Mesenchymal stem cell (in vitro differentiated cells and primary cell): Measurements from ENCODE around the gene SLC30A1.
A peak's percentile ranks its signal among the peaks of the same experiment; 100 is the strongest.

Experiments
- DNase-seq: peaks from one replicate; pipeline ENCODE4 v3.0.0-alpha.2; 2013
- H2AFZ ChIP-seq: one replicate; pipeline ENCODE4 v1.6.1; 2013; ENCODE audit warnings: low read depth, mild to moderate bottlenecking, control low read depth, inconsistent platforms, low read length, moderate library complexity
- H2AK5ac ChIP-seq: 2 replicates; pipeline ENCODE4 v1.6.1; 2013; ENCODE audit warnings: low read length, moderate library complexity, mild to moderate bottlenecking, inconsistent platforms; ENCODE audit not compliant: severe bottlenecking
- H2BK120ac ChIP-seq: one replicate; pipeline ENCODE4 v1.6.1; 2013; ENCODE audit warnings: low read depth, mild to moderate bottlenecking, inconsistent platforms, low read length, moderate library complexity
- H2BK12ac ChIP-seq, 2 experiments: one replicate each; pipeline ENCODE4 v1.6.1; 2013; ENCODE audit warnings: inconsistent platforms in 2 of 2, low read length in 2 of 2, mild to moderate bottlenecking in 2 of 2, moderate library complexity in 2 of 2, control low read depth in 1 of 2
- H2BK15ac ChIP-seq: one replicate; pipeline ENCODE4 v1.6.1; 2013; ENCODE audit warnings: mild to moderate bottlenecking, low read depth, inconsistent platforms; ENCODE audit not compliant: poor library complexity, severe bottlenecking
- H2BK5ac ChIP-seq: 2 replicates; pipeline ENCODE4 v1.6.1; 2013; ENCODE audit warnings: low read depth, mild to moderate bottlenecking, low read length, control low read depth, inconsistent platforms; ENCODE audit not compliant: poor library complexity, severe bottlenecking
- H3K14ac ChIP-seq, 2 experiments: one replicate each; pipeline ENCODE4 v1.6.1; 2013; ENCODE audit warnings: inconsistent platforms in 2 of 2, low read length in 2 of 2, control low read depth in 1 of 2, mild to moderate bottlenecking in 1 of 2, moderate library complexity in 1 of 2
- H3K18ac ChIP-seq, 2 experiments: one replicate each; pipeline ENCODE4 v1.6.1; 2013; ENCODE audit warnings: inconsistent platforms in 2 of 2, low read length in 2 of 2, control low read depth in 1 of 2, low read depth in 1 of 2, mild to moderate bottlenecking in 1 of 2
- H3K23ac ChIP-seq, 2 experiments: one replicate each; pipeline ENCODE4 v1.6.1; 2013; ENCODE audit warnings: inconsistent platforms in 2 of 2, low read length in 2 of 2, mild to moderate bottlenecking in 2 of 2, moderate library complexity in 2 of 2, control low read depth in 1 of 2
- H3K27ac ChIP-seq: 2 replicates; pipeline ENCODE4 v1.5.1; 2013; ENCODE audit warnings: mild to moderate bottlenecking, moderate library complexity, low read length, control low read depth, inconsistent platforms; ENCODE audit not compliant: poor library complexity, severe bottlenecking
- H3K27me3 ChIP-seq, 2 experiments: 2 replicates each; pipeline versions ENCODE4 v1.6.1 to v1.7.0; 2013; ENCODE audit warnings: low read length in 2 of 2, mild to moderate bottlenecking in 2 of 2, moderate library complexity in 2 of 2, control low read depth in 1 of 2, inconsistent platforms in 1 of 2; ENCODE audit not compliant: control insufficient read depth in 1 of 2, insufficient read depth in 1 of 2
- H3K36me3 ChIP-seq, 2 experiments: 2 replicates each; pipeline versions ENCODE4 v1.6.1 to v1.7.0; 2013; ENCODE audit warnings: low read length in 2 of 2, control low read depth in 1 of 2, inconsistent platforms in 1 of 2, low read depth in 1 of 2, mild to moderate bottlenecking in 1 of 2; ENCODE audit not compliant: insufficient read depth in 2 of 2, control insufficient read depth in 1 of 2
- H3K4ac ChIP-seq, 2 experiments: one replicate each; pipeline ENCODE4 v1.6.1; 2013; ENCODE audit warnings: inconsistent platforms in 2 of 2, low read length in 2 of 2, mild to moderate bottlenecking in 2 of 2, moderate library complexity in 2 of 2, control low read depth in 1 of 2, low read depth in 1 of 2
- H3K4me1 ChIP-seq: 2 replicates; pipeline ENCODE4 v1.6.1; 2013; ENCODE audit warnings: low read depth, low read length, control low read depth; ENCODE audit not compliant: control insufficient read depth, insufficient read depth
- H3K4me2 ChIP-seq: 2 replicates; pipeline ENCODE4 v1.6.1; 2013; ENCODE audit warnings: low read length, mild to moderate bottlenecking, inconsistent platforms; ENCODE audit not compliant: poor library complexity, severe bottlenecking
- H3K4me3 ChIP-seq, 2 experiments: 2 replicates each; pipeline versions ENCODE4 v1.5.1 to v1.7.0; 2013; ENCODE audit warnings: low read length in 2 of 2, mild to moderate bottlenecking in 2 of 2, control low read depth in 1 of 2, low read depth in 1 of 2; ENCODE audit not compliant: insufficient read depth in 1 of 2
- H3K79me1 ChIP-seq: replicated peaks from 2 replicates; pipeline ENCODE4 v1.6.1; 2013; ENCODE audit warnings: mild to moderate bottlenecking, control low read depth, low read length, inconsistent platforms; ENCODE audit not compliant: poor library complexity, severe bottlenecking
- H3K9ac ChIP-seq: 2 replicates; pipeline ENCODE4 v1.7.0; 2013; ENCODE audit warnings: mild to moderate bottlenecking, low read length, moderate library complexity
- H3K9me3 ChIP-seq: 2 replicates; pipeline ENCODE4 v1.7.0; 2013; ENCODE audit warnings: mild to moderate bottlenecking, low read length; ENCODE audit not compliant: control insufficient read depth
- H4K8ac ChIP-seq: one replicate; pipeline ENCODE4 v1.6.1; 2013; ENCODE audit warnings: inconsistent platforms, mild to moderate bottlenecking, low read length, moderate library complexity
- H4K91ac ChIP-seq: one replicate; pipeline ENCODE4 v1.6.1; 2013; ENCODE audit warnings: mild to moderate bottlenecking, low read length, inconsistent platforms
- WGBS: methylation state at CpG from one replicate; pipeline ENCODE4 v1.1.7; 2013; ENCODE audit warnings: mixed read lengths; 5-methylcytosine and 5-hydroxymethylcytosine counted together

Gene SLC30A1

GRCh38 chr1:211557894-211558625, 20.9 kb downstream of the SLC30A1 start:
- H3K79me1 ChIP-seq: no peaks in the 10 kb centered on the region
- H4K8ac ChIP-seq: no peak overlapping the region
- no peak overlapping the region for H4K91ac ChIP-seq
- no peak for DNase-seq
- 95% methylated on average over 8 of the region's 8 CpGs for WGBS
- no peak overlapping the region for H3K4me2 ChIP-seq
- no peak overlapping the region for H2BK120ac ChIP-seq
- H3K36me3 ChIP-seq: no peaks in the 10 kb centered on the region
- H3K4me1 ChIP-seq: peaks cover 2% of the 10 kb centered on the region
- H3K4ac ChIP-seq: no peak overlapping the region
- no peak overlapping the region for H2BK15ac ChIP-seq
- H3K9me3 ChIP-seq: no peaks in the 10 kb centered on the region
- H3K14ac ChIP-seq: no peak overlapping the region
- H3K18ac ChIP-seq: no peak overlapping the region
- no peak overlapping the region for H2AFZ ChIP-seq
- no peak overlapping the region for H2AK5ac ChIP-seq
- H3K27me3 ChIP-seq: peaks cover 0 to 2% of the 10 kb centered on the region in 2 experiments
- H2BK5ac ChIP-seq: no peak overlapping the region
- no peak overlapping the region for H3K9ac ChIP-seq
- H2BK12ac ChIP-seq: no peak overlapping the region
- no peak overlapping the region for H3K27ac ChIP-seq
- no peak overlapping the region for H3K4me3 ChIP-seq
- H3K23ac ChIP-seq: no peak overlapping the region

DNA sequence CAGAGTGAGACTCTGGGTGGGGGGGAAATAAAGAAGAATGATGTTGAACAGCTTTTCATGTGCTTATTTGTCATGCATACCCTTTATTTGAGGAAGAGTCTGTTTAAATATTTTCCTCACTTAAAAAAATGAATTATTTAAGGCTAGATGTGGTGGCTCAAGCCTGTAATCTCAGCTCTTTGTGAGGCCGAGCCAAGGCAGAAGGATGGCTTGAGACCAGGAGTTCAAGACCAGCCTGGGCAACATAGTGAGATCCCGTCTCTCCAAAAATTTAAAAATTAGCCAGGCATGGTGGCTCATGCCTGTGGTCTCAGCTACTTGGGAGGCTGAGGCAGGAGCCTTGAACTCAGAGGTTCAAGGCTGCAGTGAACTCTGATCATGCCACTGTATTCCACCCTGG, 25.4 kb downstream of the SLC30A1 start:
- H2AK5ac ChIP-seq: no peak overlapping the region
- no peak overlapping the region for H4K91ac ChIP-seq
- no peak overlapping the region for H3K27ac ChIP-seq

DNA sequence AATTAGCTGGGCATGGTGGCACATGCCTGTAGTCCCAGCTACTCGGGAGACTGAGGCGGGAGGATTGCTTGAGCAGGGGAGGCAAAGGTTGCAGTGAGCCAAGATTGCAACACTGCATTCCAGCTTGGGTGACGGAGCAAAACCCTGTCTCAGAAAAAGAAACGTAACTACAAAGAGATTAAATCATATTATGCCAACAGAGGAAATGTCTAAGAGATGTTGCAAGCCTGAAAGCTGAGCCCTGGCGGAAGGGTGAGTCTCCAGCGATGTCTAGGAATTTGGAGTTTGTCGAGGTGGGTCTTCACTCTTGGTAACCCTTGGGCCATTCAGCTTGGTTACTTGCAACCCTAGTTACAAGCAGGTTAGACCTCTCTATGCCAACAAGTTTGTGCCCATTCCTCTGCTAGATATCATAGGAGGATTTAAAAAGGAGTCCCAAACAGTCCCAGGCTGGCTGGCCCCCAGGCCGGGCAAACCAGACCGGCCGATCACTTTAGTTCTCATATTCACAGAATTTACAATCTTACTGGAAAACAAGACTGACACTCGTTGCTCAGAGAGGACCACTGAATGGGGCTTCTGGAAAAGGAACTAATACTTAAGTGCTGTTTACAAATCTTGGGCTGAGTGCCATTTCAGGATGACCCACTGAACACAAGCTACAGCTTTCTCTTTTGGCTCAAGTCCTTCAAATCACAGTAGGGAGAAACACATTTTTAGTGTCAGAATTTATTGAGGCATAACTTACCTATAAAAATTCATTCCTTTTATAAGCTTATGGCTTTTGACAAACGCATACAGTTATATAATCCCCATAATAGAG, 27.1 kb downstream of the SLC30A1 start:
- no peak overlapping the region for H3K4ac ChIP-seq
- H3K36me3 ChIP-seq: no peaks in the 10 kb centered on the region
- no peak overlapping the region for H2BK15ac ChIP-seq
- no peak overlapping the region for H3K27ac ChIP-seq
- H3K14ac ChIP-seq: no peak overlapping the region
- no peak overlapping the region for H2AFZ ChIP-seq
- no peak overlapping the region for H2BK5ac ChIP-seq
- no peak overlapping the region for H2BK120ac ChIP-seq
- H3K4me2 ChIP-seq: no peak overlapping the region
- no peak overlapping the region for H3K23ac ChIP-seq
- H3K9me3 ChIP-seq: no peaks in the 10 kb centered on the region
- H3K79me1 ChIP-seq: no peaks in the 10 kb centered on the region
- no peak overlapping the region for H3K18ac ChIP-seq
- H2AK5ac ChIP-seq: no peak overlapping the region
- no peaks in the 10 kb centered on the region for H3K4me1 ChIP-seq
- peaks cover 2 to 5% of the 10 kb centered on the region in 2 experiments for H3K27me3 ChIP-seq
- peak; percentile 35 for DNase-seq
- H4K91ac ChIP-seq: no peak overlapping the region
- H2BK12ac ChIP-seq: no peak overlapping the region
- H3K9ac ChIP-seq: no peak overlapping the region
- no peak overlapping the region for H3K4me3 ChIP-seq
- WGBS: 88% methylated on average over 9 of the region's 12 CpGs
- no peak overlapping the region for H4K8ac ChIP-seq

More for the DNA sequence above, 25.4 kb downstream of the SLC30A1 start:
- Histone ChIP-seq H3K9me3 (no peaks in the 10 kb centered on the region), H3K36me3 (no peaks in the 10 kb centered on the region), H3K18ac (no peak overlapping the region), H2AFZ (no peak overlapping the region), H3K4me3 (no peak overlapping the region), H3K27me3 (peaks cover 0 to 2% of the 10 kb centered on the region in 2 experiments), H2BK120ac (no peak overlapping the region), H3K14ac (no peak overlapping the region), H3K9ac (no peak overlapping the region), H3K79me1 (no peaks in the 10 kb centered on the region), H2BK12ac (no peak overlapping the region), H3K23ac (no peak overlapping the region), H3K4ac (no peak overlapping the region), H2BK15ac (no peak overlapping the region), H2BK5ac (no peak overlapping the region), H3K4me2 (no peak overlapping the region), H4K8ac (no peak overlapping the region), H3K4me1 (peaks cover 2% of the 10 kb centered on the region)
- WGBS: 92% methylated on average over 2 of the region's 2 CpGs
- no peak for DNase-seq

GRCh38 chr1:211549092-211549711, 29.8 kb downstream of the SLC30A1 start:
- Histone ChIP-seq H3K36me3 (no peaks in the 10 kb centered on the region), H3K27ac (no peak overlapping the region), H3K4me3 (no peak overlapping the region), H2BK15ac (no peak overlapping the region), H4K91ac (no peak overlapping the region), H3K9ac (no peak overlapping the region), H3K27me3 (peaks cover 0 to 9% of the 10 kb centered on the region in 2 experiments), H3K4ac (no peak overlapping the region), H3K79me1 (no peaks in the 10 kb centered on the region), H2BK5ac (no peak overlapping the region), H3K4me2 (no peak overlapping the region), H3K18ac (no peak overlapping the region), H2BK12ac (no peak overlapping the region), H2BK120ac (no peak overlapping the region), H3K9me3 (no peaks in the 10 kb centered on the region), H2AK5ac (no peak overlapping the region), H2AFZ (no peak overlapping the region), H3K23ac (no peak overlapping the region), H3K4me1 (no peaks in the 10 kb centered on the region), H4K8ac (no peak overlapping the region), H3K14ac (no peak overlapping the region)
- no peak for DNase-seq
- WGBS: 87% methylated on average over 6 of the region's 6 CpGs
